ENCODE measurements around the gene RDH5. TPM values are rescaled to one million over a fixed set of nuclear protein-coding genes. Genes with fewer than 3 reads are reported as not detected.
"Not testable (repeated sequence)": the region's sequence is repeated elsewhere in the genome, so short reads cannot be mapped to it uniquely, and the experiment has no call there.

RDH5 gene
- total RNA-seq, 5 donors from 2014 or later (not counting 1 experiment from before 2014, with no cell fraction given) = 13.0 to 29.1 (median 22.4) TPM

DNA sequence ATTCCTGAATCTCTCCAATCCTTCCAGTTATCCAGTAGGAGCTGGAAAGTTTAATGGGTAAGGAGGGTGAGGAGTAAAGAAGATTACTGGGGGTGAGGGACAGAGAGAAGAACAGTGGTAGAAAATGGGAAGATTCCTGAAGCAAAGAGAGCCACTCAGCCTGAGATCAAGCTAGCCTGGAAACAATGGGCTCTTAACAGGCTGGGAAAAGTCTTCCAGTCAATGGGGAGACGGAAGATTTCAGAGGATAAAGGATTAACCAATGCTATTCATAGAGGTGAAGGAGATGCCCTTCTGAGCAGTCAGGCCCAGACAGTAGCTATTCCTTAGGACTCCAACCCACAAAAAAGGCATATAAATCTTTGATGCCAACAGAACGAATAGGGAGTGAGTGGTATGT lies 37.5 kb downstream of the RDH5 start:
- H3K27me3 Mint-ChIP-seq = no peaks in the 10 kb centered on the region
- no peaks in the 10 kb centered on the region for H3K27me3 ChIP-seq (replicated peaks in 1 of 2; ENCODE audit: control insufficient read depth in 2 of 2, extremely low read depth in 1 of 2, insufficient read depth in 2 of 2, low read length in 1 of 2)
- H3K27ac Mint-ChIP-seq = peak overlapping the region in 1 of 2 donors; percentile 50
- no peak overlapping the region for H3K4me3 Mint-ChIP-seq
- H3K4me3 ChIP-seq (ENCODE audit: control insufficient read depth in 1 of 2, extremely low read depth in 1 of 2, low read length in 1 of 2) = no peak overlapping the region
- ChIA-PET POLR2A (no interaction called here), CTCF (interaction anchor here in 1 of 2 donors (1.0 kb wide), 1 partner anchor 19 kb away, joined by 3 read pairs; no protein-coding TSS in a partner anchor)
- ATAC-seq (replicated peaks in 1 of 4) = no peak
- H3K9me3 Mint-ChIP-seq = no peaks in the 10 kb centered on the region
- H3K36me3 Mint-ChIP-seq = peaks cover 47% of the 10 kb centered on the region
- no peak overlapping the region for H3K27ac ChIP-seq (ENCODE audit: low read length)
- peaks cover 18 to 70% of the 10 kb centered on the region in 2 donors for H3K36me3 ChIP-seq (ENCODE audit: control insufficient read depth in 2 of 2, extremely low read depth in 1 of 2, insufficient read depth in 1 of 2, low read length in 1 of 2)
- no peaks in the 10 kb centered on the region for H3K9me3 ChIP-seq
- whole genome bisulfite sequencing (ENCODE audit: insufficient coverage) = no CpG with 5 or more reads among the region's 2 CpGs
- peaks cover 0 to 14% (median 3%) of the 10 kb centered on the region in 3 donors for H3K4me1 Mint-ChIP-seq
- no peaks in the 10 kb centered on the region for H3K4me1 ChIP-seq (ENCODE audit: control insufficient read depth in 1 of 2, extremely low read depth in 1 of 2, insufficient read depth in 2 of 2, low read length in 2 of 2)
- no peak for DNase-seq

DNA sequence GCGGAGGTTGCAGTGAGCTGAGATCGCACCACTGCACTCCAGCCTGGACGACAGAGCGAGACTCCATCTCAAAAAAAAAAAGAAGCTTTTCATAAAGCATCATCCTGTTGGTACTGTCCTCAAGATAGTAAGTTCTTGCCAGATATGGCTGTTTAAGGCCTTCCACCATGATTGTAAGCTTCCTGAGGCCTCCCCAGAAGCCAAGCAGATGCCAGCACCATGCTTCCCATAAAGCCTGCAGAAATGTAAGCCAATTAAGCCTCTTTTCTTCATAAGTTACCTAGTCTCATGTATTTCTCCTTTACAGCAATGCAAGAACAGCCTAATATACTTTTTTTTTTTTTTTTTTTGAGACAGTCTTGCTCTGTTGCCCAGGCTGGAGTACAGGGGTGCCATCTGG lies 38.4 kb downstream of the RDH5 start:
- not testable (repeated sequence) for H3K27me3 ChIP-seq (replicated peaks in 1 of 2; ENCODE audit: control insufficient read depth in 2 of 2, extremely low read depth in 1 of 2, insufficient read depth in 2 of 2, low read length in 1 of 2); ATAC-seq (replicated peaks in 1 of 4); H3K4me1 ChIP-seq (ENCODE audit: control insufficient read depth in 1 of 2, extremely low read depth in 1 of 2, insufficient read depth in 2 of 2, low read length in 2 of 2); H3K9me3 ChIP-seq; H3K27me3 Mint-ChIP-seq; DNase-seq; H3K4me3 ChIP-seq (ENCODE audit: control insufficient read depth in 1 of 2, extremely low read depth in 1 of 2, low read length in 1 of 2); H3K9me3 Mint-ChIP-seq; H3K4me3 Mint-ChIP-seq; H3K27ac ChIP-seq (ENCODE audit: low read length)
- WGBS (ENCODE audit: insufficient coverage) = 100% methylated on average over 4 of the region's 4 CpGs
- CTCF ChIA-PET = interaction anchor here (0.5 to 1.0 kb wide), 4 partner anchors 12 to 426 kb away, joined by 3 to 6 read pairs (median 4); no protein-coding TSS in a partner anchor
- Mint-ChIP-seq H3K36me3 (peaks cover 46% of the 10 kb centered on the region), H3K4me1 (peaks cover 0 to 14% (median 3%) of the 10 kb centered on the region in 3 donors), H3K27ac (peak overlapping the region in 1 of 2 donors; percentile 16)
- peaks cover 22 to 76% of the 10 kb centered on the region in 2 donors for H3K36me3 ChIP-seq (ENCODE audit: control insufficient read depth in 2 of 2, extremely low read depth in 1 of 2, insufficient read depth in 1 of 2, low read length in 1 of 2)
- POLR2A ChIA-PET = interaction anchor here in 1 of 2 donors (0.6 kb wide), 1 partner anchor 764 kb away, joined by 3 read pairs; no protein-coding TSS in a partner anchor

DNA sequence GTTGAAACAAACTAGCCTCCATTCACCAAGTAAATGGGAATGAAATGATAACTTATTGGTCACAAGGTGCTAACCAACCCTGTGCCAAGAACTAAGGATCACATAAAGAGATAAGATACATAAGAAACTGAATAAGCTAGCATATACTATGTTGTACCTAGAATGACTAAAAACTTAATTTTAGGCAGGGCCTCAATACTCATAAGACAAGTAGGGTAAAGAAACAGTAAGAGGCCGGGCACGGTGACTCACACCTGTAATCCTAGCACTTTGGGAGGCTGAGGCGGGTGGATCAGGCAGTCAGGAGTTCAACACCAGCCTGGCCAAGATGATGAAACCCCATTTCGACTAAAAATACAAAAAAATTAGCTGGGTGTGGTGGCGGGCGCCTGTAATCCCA lies 40.5 kb downstream of the RDH5 start:
- Mint-ChIP-seq H3K27me3 (no peaks in the 10 kb centered on the region), H3K36me3 (peaks cover 41% of the 10 kb centered on the region), H3K4me3 (no peak overlapping the region), H3K9me3 (no peaks in the 10 kb centered on the region), H3K4me1 (peaks cover 0 to 10% (median 3%) of the 10 kb centered on the region in 3 donors), H3K27ac (peak overlapping the region in 1 of 2 donors; percentile 55)
- no peak overlapping the region for H3K27ac ChIP-seq (ENCODE audit: low read length)
- 78% methylated on average over 6 of the region's 6 CpGs for WGBS (ENCODE audit: insufficient coverage)
- POLR2A ChIA-PET = no interaction called here
- H3K4me1 ChIP-seq (ENCODE audit: control insufficient read depth in 1 of 2, extremely low read depth in 1 of 2, insufficient read depth in 2 of 2, low read length in 2 of 2) = no peaks in the 10 kb centered on the region
- peaks cover 22 to 68% of the 10 kb centered on the region in 2 donors for H3K36me3 ChIP-seq (ENCODE audit: control insufficient read depth in 2 of 2, extremely low read depth in 1 of 2, insufficient read depth in 1 of 2, low read length in 1 of 2)
- H3K9me3 ChIP-seq = no peaks in the 10 kb centered on the region
- DNase-seq (no peak), ATAC-seq (replicated peaks in 1 of 4) (no peak)
- H3K27me3 ChIP-seq (replicated peaks in 1 of 2; ENCODE audit: control insufficient read depth in 2 of 2, extremely low read depth in 1 of 2, insufficient read depth in 2 of 2, low read length in 1 of 2) = no peaks in the 10 kb centered on the region
- CTCF ChIA-PET = no interaction called here
- H3K4me3 ChIP-seq (ENCODE audit: control insufficient read depth in 1 of 2, extremely low read depth in 1 of 2, low read length in 1 of 2) = no peak overlapping the region

DNA sequence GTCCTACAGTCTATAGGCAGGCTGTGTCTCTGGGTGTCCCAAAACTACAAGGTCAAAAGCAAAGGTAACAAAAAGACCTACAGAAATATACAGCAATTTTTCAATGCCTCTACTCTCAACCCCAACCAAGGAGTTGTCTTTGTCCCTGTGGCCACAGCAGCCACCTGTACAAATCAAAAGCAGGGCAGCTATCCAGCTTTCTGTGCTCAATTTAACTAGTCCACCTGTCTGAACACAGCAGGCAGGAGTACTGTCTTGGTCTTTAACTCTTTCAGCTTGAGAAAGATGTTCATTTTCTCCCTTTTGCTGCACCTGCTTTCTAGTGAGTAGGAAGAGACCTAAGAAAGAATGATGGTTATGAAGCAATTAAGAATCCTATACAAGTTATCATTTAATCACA lies 42.5 kb downstream of the RDH5 start:
- peaks cover 30% of the 10 kb centered on the region for H3K36me3 Mint-ChIP-seq
- Histone ChIP-seq H3K36me3 (ENCODE audit: control insufficient read depth in 2 of 2, extremely low read depth in 1 of 2, insufficient read depth in 1 of 2, low read length in 1 of 2) (peaks cover 22 to 54% of the 10 kb centered on the region in 2 donors), H3K4me1 (ENCODE audit: control insufficient read depth in 1 of 2, extremely low read depth in 1 of 2, insufficient read depth in 2 of 2, low read length in 2 of 2) (no peaks in the 10 kb centered on the region), H3K27me3 (replicated peaks in 1 of 2; ENCODE audit: control insufficient read depth in 2 of 2, extremely low read depth in 1 of 2, insufficient read depth in 2 of 2, low read length in 1 of 2) (no peaks in the 10 kb centered on the region), H3K27ac (ENCODE audit: low read length) (no peak overlapping the region), H3K9me3 (no peaks in the 10 kb centered on the region), H3K4me3 (ENCODE audit: control insufficient read depth in 1 of 2, extremely low read depth in 1 of 2, low read length in 1 of 2) (no peak overlapping the region)
- ChIA-PET CTCF (no interaction called here), POLR2A (interaction anchor here (0.6 kb wide), 2 partner anchors 16 to 41 kb away, joined by 4 read pairs; no protein-coding TSS in a partner anchor)
- no peak overlapping the region for H3K27ac Mint-ChIP-seq
- H3K4me3 Mint-ChIP-seq = no peak overlapping the region
- no peaks in the 10 kb centered on the region for H3K27me3 Mint-ChIP-seq
- H3K9me3 Mint-ChIP-seq = no peaks in the 10 kb centered on the region
- no peak for ATAC-seq (replicated peaks in 1 of 4)
- H3K4me1 Mint-ChIP-seq = peaks cover 2 to 7% (median 7%) of the 10 kb centered on the region in 3 donors
- no peak for DNase-seq

DNA sequence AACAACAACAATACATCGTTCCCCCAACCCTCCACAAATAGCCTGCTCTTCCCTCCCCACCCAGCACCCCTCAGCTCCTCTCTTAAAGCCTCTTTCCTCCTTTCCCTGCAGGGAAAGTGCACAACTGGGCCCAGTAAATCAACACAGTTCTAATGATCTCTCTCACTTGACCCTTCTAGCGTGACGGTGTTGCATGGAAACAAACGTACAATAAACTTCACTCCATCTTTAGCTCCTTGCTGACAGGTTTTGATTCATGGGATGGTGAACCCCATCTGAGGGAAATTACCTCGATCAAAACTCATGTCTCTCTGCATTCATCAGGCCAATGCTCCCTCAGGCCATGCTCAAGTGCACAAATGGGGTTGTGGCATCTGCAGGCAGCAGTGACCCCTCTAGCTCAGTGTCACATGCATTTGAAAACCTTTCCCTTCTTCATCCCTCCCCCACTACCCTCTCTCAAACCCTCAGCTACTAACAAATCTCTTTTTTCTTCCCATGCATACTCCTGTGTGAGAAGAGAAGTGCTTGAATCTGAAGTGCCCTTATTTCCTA lies 45.6 kb downstream of the RDH5 start:
- Histone ChIP-seq H3K4me1 (ENCODE audit: control insufficient read depth in 1 of 2, extremely low read depth in 1 of 2, insufficient read depth in 2 of 2, low read length in 2 of 2) (no peaks in the 10 kb centered on the region), H3K4me3 (ENCODE audit: control insufficient read depth in 1 of 2, extremely low read depth in 1 of 2, low read length in 1 of 2) (no peak overlapping the region), H3K9me3 (no peaks in the 10 kb centered on the region), H3K36me3 (ENCODE audit: control insufficient read depth in 2 of 2, extremely low read depth in 1 of 2, insufficient read depth in 1 of 2, low read length in 1 of 2) (peaks cover 11 to 38% of the 10 kb centered on the region in 2 donors), H3K27me3 (replicated peaks in 1 of 2; ENCODE audit: control insufficient read depth in 2 of 2, extremely low read depth in 1 of 2, insufficient read depth in 2 of 2, low read length in 1 of 2) (no peaks in the 10 kb centered on the region), H3K27ac (ENCODE audit: low read length) (no peak overlapping the region)
- H3K27ac Mint-ChIP-seq = peak overlapping the region in 1 of 2 donors; percentile 49
- CTCF ChIA-PET = interaction anchor here (0.6 to 0.9 kb wide), 3 partner anchors 23 to 175 kb away, joined by 3 to 4 read pairs (median 3); no protein-coding TSS in a partner anchor
- H3K4me3 Mint-ChIP-seq = no peak overlapping the region
- peaks cover 5 to 12% (median 9%) of the 10 kb centered on the region in 3 donors for H3K4me1 Mint-ChIP-seq
- ATAC-seq (replicated peaks in 1 of 4) (no peak), DNase-seq (no peak)
- H3K9me3 Mint-ChIP-seq = no peaks in the 10 kb centered on the region
- H3K36me3 Mint-ChIP-seq = peaks cover 19% of the 10 kb centered on the region
- POLR2A ChIA-PET = no interaction called here
- WGBS (ENCODE audit: insufficient coverage) = 92% methylated on average over 2 of the region's 5 CpGs
- no peaks in the 10 kb centered on the region for H3K27me3 Mint-ChIP-seq

DNA sequence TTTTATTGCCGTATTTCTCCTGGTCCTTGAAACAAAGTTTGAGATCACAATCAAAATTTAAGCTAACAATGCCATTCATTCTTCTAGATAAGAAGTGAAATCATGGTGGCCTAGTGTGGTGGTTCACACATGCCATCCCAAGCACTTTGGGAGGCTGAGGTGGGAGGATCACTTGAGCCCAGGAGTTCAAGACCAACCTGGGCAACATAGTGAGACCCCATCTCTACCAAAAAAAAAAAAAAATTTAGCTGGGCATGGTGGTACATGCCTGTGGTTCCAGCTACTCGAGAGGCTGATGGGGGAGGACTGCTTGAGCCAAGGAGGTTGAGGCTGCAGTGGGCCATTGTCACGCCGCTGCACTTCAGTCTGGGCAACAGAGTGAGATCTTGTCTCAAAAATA lies 47.0 kb downstream of the RDH5 start:
- Histone ChIP-seq H3K4me1 (ENCODE audit: control insufficient read depth in 1 of 2, extremely low read depth in 1 of 2, insufficient read depth in 2 of 2, low read length in 2 of 2) (no peaks in the 10 kb centered on the region), H3K27me3 (replicated peaks in 1 of 2; ENCODE audit: control insufficient read depth in 2 of 2, extremely low read depth in 1 of 2, insufficient read depth in 2 of 2, low read length in 1 of 2) (no peaks in the 10 kb centered on the region), H3K36me3 (ENCODE audit: control insufficient read depth in 2 of 2, extremely low read depth in 1 of 2, insufficient read depth in 1 of 2, low read length in 1 of 2) (peaks cover 8 to 45% of the 10 kb centered on the region in 2 donors), H3K9me3 (no peaks in the 10 kb centered on the region), H3K4me3 (ENCODE audit: control insufficient read depth in 1 of 2, extremely low read depth in 1 of 2, low read length in 1 of 2) (no peak overlapping the region), H3K27ac (ENCODE audit: low read length) (no peak overlapping the region)
- Mint-ChIP-seq H3K4me1 (peaks cover 6 to 15% (median 12%) of the 10 kb centered on the region in 3 donors), H3K4me3 (no peak overlapping the region), H3K27me3 (no peaks in the 10 kb centered on the region), H3K9me3 (no peaks in the 10 kb centered on the region), H3K36me3 (peaks cover 24% of the 10 kb centered on the region), H3K27ac (no peak overlapping the region)
- ATAC-seq (replicated peaks in 1 of 4) (no peak), DNase-seq (no peak)
- ChIA-PET POLR2A (interaction anchor here (0.6 to 0.9 kb wide), 2 partner anchors 15 to 51 kb away, joined by 3 to 10 read pairs; partner anchors contain the start of genes ORMDL2 (in 1 of the 2) and SARNP (in 1 of the 2)), CTCF (interaction anchor here (0.6 to 0.7 kb wide), 2 partner anchors 764 to 1379 kb away, joined by 3 read pairs; no protein-coding TSS in a partner anchor)
- WGBS (ENCODE audit: insufficient coverage) = 100% methylated on average over 1 of the region's 4 CpGs
